Central memory CD8-positive, alpha-beta T cell (primary cell): ENCODE results near the gene CDK6.

Experiments
- ATAC-seq: fragments of 150-1000 bp; cut with Tn5 transposase; replicated peaks from 2 replicates; pipeline ENCODE4 v1.10.0; 2022; ENCODE audit warnings: mild to moderate bottlenecking, moderate FRiP score, moderate number of reproducible peaks; ENCODE audit not compliant: poor library complexity, severe bottlenecking; ENCODE audit errors: extremely low read depth
- DNase-seq, 2 donors: peaks; one replicate each; pipeline ENCODE4 v3.0.0; 2021; ENCODE audit warnings: low spot score in 2 of 2
- H3K27ac Mint-ChIP-seq: one replicate; pipeline ENCODE4 v1.8.0; 2022; ENCODE audit warnings: low read depth, mild to moderate bottlenecking, moderate library complexity, mixed read lengths
- H3K27me3 Mint-ChIP-seq: one replicate; pipeline ENCODE4 v1.8.0; 2022; ENCODE audit warnings: mixed read lengths
- H3K36me3 Mint-ChIP-seq: one replicate; pipeline ENCODE4 v1.8.0; 2022; ENCODE audit warnings: mild to moderate bottlenecking, moderate library complexity, mixed read lengths; ENCODE audit not compliant: insufficient read depth
- H3K4me1 Mint-ChIP-seq: one replicate; pipeline ENCODE4 v1.8.0; 2022; ENCODE audit warnings: mixed read lengths
- H3K4me3 Mint-ChIP-seq: one replicate; pipeline ENCODE4 v1.8.0; 2022; ENCODE audit warnings: mild to moderate bottlenecking, moderate library complexity, mixed read lengths
- H3K9me3 Mint-ChIP-seq: one replicate; pipeline ENCODE4 v1.8.0; 2022; ENCODE audit warnings: mixed read lengths

Gene CDK6

DNA sequence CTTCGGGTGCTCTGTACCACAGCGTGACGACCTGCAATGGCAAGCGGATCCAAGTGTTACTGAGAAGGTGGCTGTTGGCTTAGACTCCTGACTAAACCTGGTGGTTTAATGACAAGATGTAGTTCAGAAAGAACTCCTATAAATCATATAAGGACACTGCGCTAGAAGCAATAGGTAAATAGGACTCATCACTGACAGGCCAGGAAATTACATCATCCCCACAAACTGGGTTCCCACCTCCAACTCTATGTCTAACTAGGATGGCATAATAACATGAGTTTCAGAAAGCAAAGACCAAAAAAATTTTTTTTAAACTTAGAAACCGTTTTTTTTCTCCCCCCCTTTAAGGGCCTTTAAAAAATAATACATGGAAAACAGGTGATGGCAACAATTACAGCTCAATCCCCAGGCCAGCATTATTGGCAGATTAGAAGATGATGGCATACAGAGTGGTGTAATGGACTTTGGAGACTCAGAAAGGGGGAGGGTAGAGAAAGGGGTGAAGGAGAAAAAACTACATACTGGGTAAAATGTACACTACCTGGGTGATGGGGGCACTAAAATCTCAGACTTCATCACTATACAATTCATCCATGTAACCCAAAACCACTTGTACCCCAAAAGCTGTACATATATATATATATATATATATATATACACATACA, 164.7 kb downstream of the CDK6 start:
- no peak overlapping the region for H3K4me3 Mint-ChIP-seq
- DNase-seq (no peak), ATAC-seq (no peak)
- no peaks in the 10 kb centered on the region for H3K36me3 Mint-ChIP-seq
- no peaks in the 10 kb centered on the region for H3K9me3 Mint-ChIP-seq
- no peak overlapping the region for H3K27ac Mint-ChIP-seq
- H3K27me3 Mint-ChIP-seq, result no peaks in the 10 kb centered on the region
- peaks cover 9% of the 10 kb centered on the region for H3K4me1 Mint-ChIP-seq

DNA sequence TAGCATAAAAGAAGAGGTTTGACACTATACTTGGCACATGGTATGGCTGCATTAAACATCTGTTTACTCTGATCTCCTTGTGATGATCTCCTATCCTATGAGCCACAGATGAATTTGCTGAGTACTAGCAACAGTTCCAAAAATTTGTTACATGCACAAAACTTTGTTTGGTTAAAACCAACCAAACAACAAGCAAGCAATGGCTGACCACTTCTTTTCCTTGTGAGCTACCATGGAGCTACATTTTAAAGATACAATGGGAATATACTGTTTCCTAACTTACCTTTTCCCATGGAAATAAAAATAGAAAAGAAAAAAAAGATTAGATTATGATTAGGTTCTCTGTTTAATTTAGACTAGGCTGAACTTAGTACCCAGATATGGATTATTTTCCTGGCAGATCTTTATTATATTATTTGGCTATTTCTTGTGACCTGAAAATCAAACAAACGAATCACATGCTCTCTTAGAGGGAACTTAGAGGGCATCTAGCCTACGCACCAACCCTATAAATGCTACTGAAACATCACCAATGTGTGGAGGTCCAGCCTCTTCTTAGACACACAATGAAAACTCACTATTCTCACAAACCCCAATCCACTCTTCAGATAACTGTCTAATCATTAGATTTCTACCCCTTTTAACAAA, 166.0 kb downstream of the CDK6 start:
- Mint-ChIP-seq H3K9me3 (no peaks in the 10 kb centered on the region), H3K27ac (no peak overlapping the region), H3K4me3 (no peak overlapping the region), H3K27me3 (no peaks in the 10 kb centered on the region), H3K36me3 (no peaks in the 10 kb centered on the region), H3K4me1 (peaks cover 9% of the 10 kb centered on the region)
- ATAC-seq, result no peak
- DNase-seq, result no peak

DNA sequence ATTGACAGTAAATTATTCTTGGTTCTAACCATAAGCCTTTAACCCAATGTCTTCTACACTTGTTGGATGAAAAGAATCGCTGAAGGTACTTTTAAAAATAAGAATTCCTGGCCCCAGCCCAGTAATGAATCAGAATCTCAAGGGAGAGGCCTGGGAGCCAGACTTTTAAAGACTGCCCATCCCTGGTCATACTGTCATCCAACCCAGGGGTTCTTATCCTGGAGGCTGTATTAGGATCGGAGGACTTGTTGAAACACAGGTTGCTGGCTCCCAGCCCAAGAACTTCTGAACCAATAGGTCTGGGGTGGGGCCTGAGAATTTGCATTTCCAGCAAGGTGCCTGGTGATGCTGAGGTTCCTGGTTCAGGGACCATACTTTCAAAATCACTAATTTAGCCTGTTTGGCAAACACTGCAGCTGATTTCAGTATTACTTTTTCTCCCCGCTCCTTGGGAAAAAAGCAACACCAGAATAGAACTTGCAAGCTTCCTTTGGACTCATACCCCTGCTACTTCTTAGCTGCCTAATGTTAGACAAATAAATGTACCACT, 166.7 kb downstream of the CDK6 start:
- DNase-seq (no peak), ATAC-seq (no peak)
- Mint-ChIP-seq H3K4me1 (peaks cover 9% of the 10 kb centered on the region), H3K27ac (no peak overlapping the region), H3K9me3 (no peaks in the 10 kb centered on the region), H3K27me3 (no peaks in the 10 kb centered on the region), H3K4me3 (no peak overlapping the region), H3K36me3 (no peaks in the 10 kb centered on the region)

DNA sequence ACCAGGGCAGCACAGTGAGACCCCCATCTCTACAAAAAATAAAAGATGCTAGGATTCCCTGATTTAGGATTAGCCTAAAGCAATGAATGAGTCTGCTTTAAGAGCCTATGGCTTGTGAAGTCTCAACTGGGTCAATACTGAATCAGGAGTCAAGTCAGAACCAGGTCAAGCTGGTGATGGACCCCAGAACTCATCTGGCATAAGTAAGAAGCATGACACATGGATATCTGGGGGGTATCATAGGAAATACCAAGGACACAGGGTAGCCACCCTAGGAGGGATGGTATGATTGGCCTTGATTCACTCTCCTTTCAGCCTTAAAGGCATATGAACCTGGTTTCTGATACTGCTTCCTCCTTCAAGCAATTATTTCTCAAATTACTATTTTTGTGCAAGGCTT, 167.8 kb downstream of the CDK6 start:
- Mint-ChIP-seq H3K4me1 (peaks cover 4% of the 10 kb centered on the region), H3K4me3 (no peak overlapping the region), H3K27ac (no peak overlapping the region), H3K27me3 (no peaks in the 10 kb centered on the region), H3K9me3 (no peaks in the 10 kb centered on the region), H3K36me3 (no peaks in the 10 kb centered on the region)
- DNase-seq (no peak), ATAC-seq (no peak)

DNA sequence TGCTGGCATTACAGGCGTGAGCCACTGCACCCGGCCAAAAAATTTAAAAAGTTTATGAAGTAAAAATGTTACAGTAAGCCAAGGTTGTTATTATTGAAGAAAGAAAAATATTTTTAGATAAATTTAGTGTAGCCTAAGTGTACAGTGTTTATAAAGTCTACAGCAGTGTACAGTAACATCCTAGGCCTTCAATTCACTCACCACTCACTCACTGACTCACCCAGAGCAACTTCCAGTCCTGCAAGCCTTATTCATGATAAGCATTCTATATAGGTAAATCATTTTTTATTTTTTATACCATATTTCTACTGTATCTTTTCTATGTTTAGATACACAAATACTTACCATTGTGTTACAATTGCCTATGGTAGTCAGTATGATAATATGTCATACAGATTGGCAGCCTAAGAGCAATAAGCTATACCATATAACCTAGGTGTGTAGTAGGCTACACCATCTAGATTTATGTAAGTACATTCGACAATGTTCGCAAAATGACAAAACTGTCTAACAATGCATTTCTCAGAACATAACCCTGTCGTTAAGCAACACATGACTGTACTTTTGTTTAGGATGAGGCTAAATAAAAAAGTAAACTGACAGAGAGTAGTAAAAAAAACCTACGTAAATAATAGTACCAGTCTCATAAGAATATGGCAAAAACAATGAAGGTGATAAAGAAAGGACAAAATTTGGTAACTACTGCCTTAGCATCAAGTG, 168.4 kb downstream of the CDK6 start:
- Mint-ChIP-seq H3K27ac (no peak overlapping the region), H3K4me3 (no peak overlapping the region), H3K9me3 (no peaks in the 10 kb centered on the region), H3K27me3 (no peaks in the 10 kb centered on the region), H3K36me3 (no peaks in the 10 kb centered on the region), H3K4me1 (peaks cover 4% of the 10 kb centered on the region)
- ATAC-seq (no peak), DNase-seq (no peak)

DNA sequence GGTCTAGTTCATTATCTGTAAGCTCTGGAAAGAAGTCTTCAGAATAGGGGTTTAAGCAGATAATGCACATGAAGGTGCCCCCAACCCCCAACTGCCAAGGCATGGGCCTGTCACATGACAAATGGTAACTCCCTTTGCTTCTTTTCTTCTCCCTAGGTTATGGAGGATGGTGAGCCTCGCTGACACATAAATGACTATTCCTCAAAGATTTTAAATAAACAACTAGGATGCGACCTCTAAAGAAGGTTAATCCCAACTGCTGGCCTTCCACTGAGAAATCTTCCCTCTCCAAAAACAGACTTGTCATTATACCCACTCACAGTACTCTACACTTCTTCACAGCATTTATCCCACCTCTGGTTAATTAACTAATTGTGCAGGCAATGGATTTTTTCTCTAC, 170.4 kb downstream of the CDK6 start:
- H3K36me3 Mint-ChIP-seq, result no peaks in the 10 kb centered on the region
- DNase-seq (no peak), ATAC-seq (no peak)
- H3K4me1 Mint-ChIP-seq, result peaks cover 3% of the 10 kb centered on the region
- no peaks in the 10 kb centered on the region for H3K27me3 Mint-ChIP-seq
- H3K4me3 Mint-ChIP-seq, result no peak overlapping the region
- peak overlapping the region; percentile 52 for H3K27ac Mint-ChIP-seq
- H3K9me3 Mint-ChIP-seq, result no peaks in the 10 kb centered on the region

DNA sequence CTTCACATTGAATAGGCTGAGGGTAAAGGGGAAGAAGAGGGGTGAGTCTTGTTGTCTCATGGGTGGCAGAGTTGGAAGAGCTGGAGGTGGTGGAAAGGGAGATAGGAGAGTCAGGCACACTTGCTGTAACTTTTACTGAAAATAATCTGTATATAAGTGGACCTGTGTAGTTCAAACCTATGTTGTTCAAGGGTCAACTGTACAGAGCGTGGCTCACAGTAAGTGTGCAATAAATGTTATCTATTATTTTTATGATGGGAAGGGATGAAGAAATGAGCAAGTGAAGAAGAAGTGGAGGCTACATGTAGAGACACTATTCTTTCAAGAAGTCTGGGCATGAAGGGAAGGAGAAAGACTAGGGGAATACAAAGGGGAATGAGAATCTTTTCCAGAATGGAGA, 174.7 kb downstream of the CDK6 start:
- Mint-ChIP-seq H3K4me3 (no peak overlapping the region), H3K27me3 (no peaks in the 10 kb centered on the region), H3K36me3 (peaks cover 2% of the 10 kb centered on the region), H3K9me3 (no peaks in the 10 kb centered on the region), H3K27ac (no peak overlapping the region), H3K4me1 (no peaks in the 10 kb centered on the region)
- ATAC-seq (no peak), DNase-seq (no peak)

DNA sequence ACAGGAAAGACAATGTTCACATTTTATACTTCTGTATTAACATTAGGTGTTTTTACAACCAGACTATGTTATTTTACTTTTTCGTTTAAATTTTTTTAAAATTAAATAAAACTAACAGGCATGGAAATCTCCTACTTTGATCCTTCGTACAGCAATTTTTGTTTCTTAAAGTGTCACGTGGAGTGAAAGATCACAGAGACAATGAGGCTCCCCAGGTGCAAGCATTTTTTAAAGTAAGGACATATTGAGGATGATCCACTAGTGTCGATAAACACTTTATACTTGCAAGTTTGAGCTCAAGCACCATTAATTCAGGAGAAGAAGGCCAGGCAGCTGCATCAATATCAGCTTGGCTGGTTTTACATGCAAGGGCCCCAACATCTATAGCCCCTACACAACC, 177.7 kb downstream of the CDK6 start:
- Mint-ChIP-seq H3K4me3 (no peak overlapping the region), H3K9me3 (no peaks in the 10 kb centered on the region), H3K27ac (no peak overlapping the region), H3K36me3 (peaks cover 2% of the 10 kb centered on the region), H3K4me1 (peaks cover 6% of the 10 kb centered on the region), H3K27me3 (no peaks in the 10 kb centered on the region)
- DNase-seq (no peak), ATAC-seq (no peak)

DNA sequence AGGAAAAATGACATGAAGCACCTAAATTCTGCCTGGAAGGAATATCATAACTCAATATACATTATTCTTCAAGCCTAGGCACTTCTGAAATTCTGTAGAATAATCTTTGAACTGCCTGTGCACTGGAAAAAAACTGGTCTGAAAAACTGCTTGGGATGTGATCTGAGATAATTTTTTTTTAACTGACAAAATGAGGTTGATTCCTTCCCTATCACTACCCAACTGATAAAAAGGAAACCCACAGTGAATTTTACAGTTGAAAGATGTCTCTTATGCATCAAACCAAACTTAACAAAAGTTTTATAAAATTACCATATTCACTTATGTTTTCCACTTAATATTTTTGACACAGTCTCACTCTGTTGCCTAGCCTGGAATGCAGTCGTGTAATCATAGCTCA, 179.0 kb downstream of the CDK6 start:
- H3K27me3 Mint-ChIP-seq, result no peaks in the 10 kb centered on the region
- H3K36me3 Mint-ChIP-seq, result peaks cover 2% of the 10 kb centered on the region
- no peak for DNase-seq
- H3K4me3 Mint-ChIP-seq, result no peak overlapping the region
- no peak overlapping the region for H3K27ac Mint-ChIP-seq
- no peaks in the 10 kb centered on the region for H3K9me3 Mint-ChIP-seq
- ATAC-seq, result no peak
- peaks cover 6% of the 10 kb centered on the region for H3K4me1 Mint-ChIP-seq

DNA sequence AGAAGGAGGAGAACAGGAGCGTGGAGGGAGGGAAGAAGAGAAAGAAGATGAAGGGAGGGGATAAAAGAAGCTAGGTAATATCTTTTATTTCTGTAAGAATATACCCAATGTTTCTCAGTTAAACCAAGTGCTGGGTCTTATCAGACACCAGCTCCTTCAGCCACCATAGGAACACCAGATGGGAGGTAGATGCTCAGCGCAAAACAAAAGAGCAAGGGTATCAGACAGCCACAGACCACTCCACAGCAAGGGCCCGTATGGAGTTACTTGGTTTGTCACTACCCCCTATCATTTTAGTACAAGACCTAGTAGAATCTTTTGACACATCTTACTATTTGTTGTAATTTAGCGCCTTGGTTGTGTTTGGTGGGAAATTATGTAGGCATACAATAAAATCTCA, 180.3 kb downstream of the CDK6 start:
- H3K4me1 Mint-ChIP-seq, result peaks cover 12% of the 10 kb centered on the region
- H3K36me3 Mint-ChIP-seq, result peaks cover 2% of the 10 kb centered on the region
- no peak for DNase-seq
- H3K27me3 Mint-ChIP-seq, result no peaks in the 10 kb centered on the region
- H3K4me3 Mint-ChIP-seq, result no peak overlapping the region
- ATAC-seq, result no peak
- H3K27ac Mint-ChIP-seq, result no peak overlapping the region
- H3K9me3 Mint-ChIP-seq, result no peaks in the 10 kb centered on the region

DNA sequence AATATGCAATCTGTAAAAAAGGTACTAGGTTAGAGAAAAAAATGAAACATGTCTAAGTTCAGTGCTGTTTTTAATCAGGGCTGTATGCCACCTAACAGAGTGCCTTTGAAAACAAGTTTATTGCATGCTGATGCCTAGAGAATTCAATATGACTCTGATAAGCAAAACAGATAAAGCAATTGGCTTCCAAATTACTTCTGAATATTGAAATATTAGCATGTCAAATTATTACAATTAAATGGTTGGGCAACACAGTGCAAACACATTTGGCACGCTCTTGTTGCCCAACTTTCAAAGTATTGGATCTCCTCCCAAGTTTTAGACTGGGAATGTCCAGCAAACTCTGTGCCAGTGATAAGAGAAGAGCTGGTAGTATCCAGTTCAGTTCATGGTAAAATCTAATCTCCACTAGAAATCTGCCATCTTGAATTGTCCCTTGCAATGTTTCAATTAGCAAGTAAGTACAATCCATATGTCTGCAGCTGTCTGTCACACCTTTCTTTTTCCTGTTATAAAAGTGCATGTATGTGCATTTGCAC, 181.0 kb downstream of the CDK6 start:
- ATAC-seq (no peak), DNase-seq (no peak)
- Mint-ChIP-seq H3K4me3 (no peak overlapping the region), H3K36me3 (peaks cover 2% of the 10 kb centered on the region), H3K9me3 (no peaks in the 10 kb centered on the region), H3K27me3 (no peaks in the 10 kb centered on the region), H3K4me1 (peaks cover 14% of the 10 kb centered on the region), H3K27ac (no peak overlapping the region)

DNA sequence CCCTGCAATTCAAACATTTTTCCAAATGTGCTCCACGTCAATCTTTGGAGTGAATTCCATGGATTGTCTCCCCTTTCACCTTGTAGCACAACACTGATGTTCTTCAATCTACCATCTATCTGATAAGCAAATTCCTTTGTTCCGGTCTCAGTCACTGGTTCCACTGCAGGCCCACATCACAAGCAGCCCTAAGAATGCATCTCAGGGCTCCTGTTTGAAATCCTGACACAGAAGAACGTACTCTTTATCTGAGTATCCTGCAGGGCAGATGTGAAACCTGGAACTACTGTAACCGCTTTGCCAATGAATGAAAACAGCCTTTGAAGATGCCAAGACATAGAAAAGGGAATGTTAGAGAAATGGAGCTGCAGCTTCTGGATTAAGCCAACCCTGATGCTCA, 183.2 kb downstream of the CDK6 start:
- Mint-ChIP-seq H3K27ac (no peak overlapping the region), H3K36me3 (no peaks in the 10 kb centered on the region), H3K27me3 (no peaks in the 10 kb centered on the region), H3K9me3 (no peaks in the 10 kb centered on the region), H3K4me3 (no peak overlapping the region), H3K4me1 (peaks cover 23% of the 10 kb centered on the region)
- ATAC-seq (no peak), DNase-seq (no peak)

DNA sequence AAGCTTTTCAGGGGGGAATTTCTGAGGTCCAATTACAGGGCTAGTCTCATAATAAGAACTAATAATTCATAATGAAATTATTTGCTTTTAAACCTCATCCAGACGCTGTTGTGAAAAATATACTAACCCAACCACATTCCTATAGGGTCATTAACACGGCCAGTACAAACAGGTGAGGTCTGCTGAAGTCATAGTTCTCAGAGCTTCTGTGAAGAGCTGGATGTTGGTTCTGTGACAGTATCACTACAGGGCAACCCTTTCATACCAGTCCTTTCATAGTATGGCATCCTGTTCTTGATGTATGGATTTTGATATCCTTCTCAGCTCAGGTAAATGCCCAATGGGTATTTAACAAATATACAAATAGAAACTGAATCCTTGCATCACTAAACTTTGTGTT, 183.8 kb downstream of the CDK6 start:
- no peak for ATAC-seq
- Mint-ChIP-seq H3K36me3 (no peaks in the 10 kb centered on the region), H3K27me3 (no peaks in the 10 kb centered on the region), H3K27ac (no peak overlapping the region), H3K4me1 (peaks cover 29% of the 10 kb centered on the region), H3K9me3 (no peaks in the 10 kb centered on the region), H3K4me3 (no peak overlapping the region)
- no peak for DNase-seq
